Neuronal stem cell (in vitro differentiated cells): ENCODE results near the gene DHCR7.

Source experiments
- DNase-seq: peaks from one replicate; pipeline ENCODE4 v3.0.0-alpha.2; 2013; ENCODE audit warnings: low spot score
- H2AFZ ChIP-seq: one replicate; pipeline ENCODE4 v1.6.1; 2013; ENCODE audit warnings: mild to moderate bottlenecking, low read length, inconsistent platforms
- H2AK5ac ChIP-seq: 2 replicates; pipeline ENCODE4 v1.6.1; 2013; ENCODE audit warnings: low read depth, mild to moderate bottlenecking, inconsistent platforms, low read length, moderate library complexity, mixed read lengths
- H2BK120ac ChIP-seq: 2 replicates; pipeline ENCODE4 v1.6.1; 2013; ENCODE audit warnings: low read depth, mild to moderate bottlenecking, inconsistent platforms, low read length, moderate library complexity, mixed read lengths
- H2BK12ac ChIP-seq: one replicate; pipeline ENCODE4 v1.6.1; 2013; ENCODE audit warnings: low read length, inconsistent platforms
- H2BK15ac ChIP-seq: 2 replicates; pipeline ENCODE4 v1.6.1; 2013; ENCODE audit warnings: mild to moderate bottlenecking, low read length, inconsistent platforms, mixed read lengths
- H2BK5ac ChIP-seq: one replicate; pipeline ENCODE4 v1.6.1; 2013; ENCODE audit warnings: inconsistent platforms, mild to moderate bottlenecking, low read length, moderate library complexity
- H3K14ac ChIP-seq: one replicate; pipeline ENCODE4 v1.6.1; 2013; ENCODE audit warnings: low read length, inconsistent platforms
- H3K18ac ChIP-seq: 2 replicates; pipeline ENCODE4 v1.6.1; 2013; ENCODE audit warnings: low read length, inconsistent platforms
- H3K23ac ChIP-seq: 2 replicates; pipeline ENCODE4 v1.6.1; 2013; ENCODE audit warnings: low read depth, mild to moderate bottlenecking, mixed read lengths, low read length, inconsistent platforms; ENCODE audit not compliant: poor library complexity
- H3K27ac ChIP-seq: replicated peaks from 3 replicates; pipeline ENCODE4 v1.5.1; 2013; ENCODE audit warnings: low read length, inconsistent platforms
- H3K27me3 ChIP-seq, 3 experiments: 2 replicates each; pipeline ENCODE4 v1.6.1; 2013; ENCODE audit warnings: low read length in 3 of 3, mild to moderate bottlenecking in 2 of 3, inconsistent platforms in 1 of 3, low read depth in 1 of 3, mixed read lengths in 1 of 3, moderate library complexity in 1 of 3; ENCODE audit not compliant: control insufficient read depth in 3 of 3, insufficient read depth in 3 of 3
- H3K36me3 ChIP-seq, 2 donors: replicated peaks in 1 of 2; 2 replicates each; pipeline ENCODE4 v1.6.1; 2013; ENCODE audit warnings: low read length in 2 of 2; ENCODE audit not compliant: control insufficient read depth in 2 of 2, insufficient read depth in 2 of 2
- H3K4ac ChIP-seq: 2 replicates; pipeline ENCODE4 v1.6.1; 2013; ENCODE audit warnings: inconsistent platforms, mild to moderate bottlenecking, low read length, moderate library complexity
- H3K4me1 ChIP-seq, 2 donors: 1 replicate in 1 of 2; 2 replicates in 1 of 2; pipeline ENCODE4 v1.6.1; 2013; ENCODE audit warnings: low read length in 2 of 2, low read depth in 1 of 2; ENCODE audit not compliant: control insufficient read depth in 2 of 2, insufficient read depth in 1 of 2
- H3K4me2 ChIP-seq: one replicate; pipeline ENCODE4 v1.6.1; 2013; ENCODE audit warnings: mild to moderate bottlenecking, low read length, inconsistent platforms; ENCODE audit not compliant: insufficient read depth, poor library complexity, severe bottlenecking
- H3K4me3 ChIP-seq, 2 donors: 2 replicates each; pipeline ENCODE4 v1.5.1; 2013; ENCODE audit warnings: low read length in 2 of 2, mild to moderate bottlenecking in 2 of 2, inconsistent platforms in 1 of 2, moderate library complexity in 1 of 2
- H3K79me1 ChIP-seq: one replicate; pipeline ENCODE4 v1.6.1; 2013; ENCODE audit warnings: low read depth, mild to moderate bottlenecking, inconsistent platforms, low read length, moderate library complexity
- H3K9ac ChIP-seq: one replicate; pipeline ENCODE4 v1.6.1; 2013; ENCODE audit warnings: mild to moderate bottlenecking, low read depth, low read length, inconsistent platforms; ENCODE audit not compliant: poor library complexity
- H3K9me3 ChIP-seq, 2 donors: replicated peaks in 1 of 2; 2 replicates each; pipeline versions ENCODE3 to v1.6.1; 2013; ENCODE audit warnings: low read length in 2 of 2, mild to moderate bottlenecking in 2 of 2, inconsistent platforms in 1 of 2, low read depth in 1 of 2, mixed read lengths in 1 of 2, moderate library complexity in 1 of 2; ENCODE audit not compliant: control insufficient read depth in 2 of 2, insufficient read depth in 1 of 2
- H4K8ac ChIP-seq: one replicate; pipeline ENCODE4 v1.6.1; 2013; ENCODE audit warnings: low read depth, mild to moderate bottlenecking, inconsistent platforms, low read length, moderate library complexity
- H4K91ac ChIP-seq: one replicate; pipeline ENCODE4 v1.6.1; 2013; ENCODE audit warnings: low read length, low read depth, mild to moderate bottlenecking, inconsistent platforms; ENCODE audit not compliant: poor library complexity
- WGBS, 2 donors: extraction: QIAGEN DNeasy Blood & Tissue Kit; methylation state at CpG; one replicate each; pipeline ENCODE4 v1.1.7; 2013; ENCODE audit warnings: missing lambda C conversion rate in 2 of 2, mixed read lengths in 1 of 2; ENCODE audit not compliant: insufficient read length in 2 of 2, insufficient replicate concordance in 1 of 2; ENCODE audit errors: extremely low coverage in 2 of 2; 5-methylcytosine and 5-hydroxymethylcytosine counted together

Gene DHCR7

DNA sequence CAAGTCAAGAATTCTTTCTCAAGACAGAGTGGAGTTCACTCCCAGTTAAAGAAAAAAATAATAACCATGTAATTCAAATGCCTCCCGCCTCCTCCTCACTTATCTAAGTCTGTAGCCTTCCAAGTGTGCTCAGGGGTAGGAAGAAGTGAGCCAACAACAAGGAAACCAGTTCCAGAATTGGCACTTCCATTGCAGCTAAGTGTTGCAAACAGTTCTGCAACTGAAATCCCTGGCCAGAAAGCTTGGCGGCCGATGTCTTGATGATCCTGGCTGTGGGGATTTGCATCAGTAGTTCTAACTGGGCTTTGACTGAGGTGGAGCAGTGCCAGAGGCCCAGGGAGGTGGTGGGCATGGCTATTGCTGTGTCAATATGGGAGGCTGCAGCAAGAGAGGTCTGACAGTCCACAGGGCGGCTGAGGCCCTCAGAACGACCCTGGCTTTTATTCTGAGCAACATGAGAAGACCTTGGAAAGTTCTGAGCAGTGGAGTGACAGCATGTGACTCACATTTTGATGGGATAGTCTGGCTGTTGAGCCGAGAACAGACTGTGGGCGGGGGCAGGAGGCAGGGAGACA lies 19.2 kb downstream of the DHCR7 start:
- Histone ChIP-seq H3K23ac (no peak overlapping the region), H2BK15ac (no peak overlapping the region), H2BK120ac (no peak overlapping the region), H4K91ac (no peak overlapping the region), H3K14ac (no peak overlapping the region), H3K4me1 (peaks cover 0 to 4% of the 10 kb centered on the region in 2 donors), H2AFZ (no peak overlapping the region), H3K4ac (no peak overlapping the region), H3K27me3 (peaks cover 0 to 3% (median 0%) of the 10 kb centered on the region in 3 experiments), H3K4me2 (no peak overlapping the region), H2AK5ac (no peak overlapping the region), H3K4me3 (no peak overlapping the region), H4K8ac (no peak overlapping the region), H2BK5ac (no peak overlapping the region), H3K36me3 (peaks cover 0 to 3% of the 10 kb centered on the region in 2 donors), H2BK12ac (no peak overlapping the region), H3K27ac (no peak overlapping the region), H3K9me3 (peaks cover 3 to 5% of the 10 kb centered on the region in 2 donors), H3K18ac (no peak overlapping the region), H3K79me1 (peaks cover 2% of the 10 kb centered on the region), H3K9ac (no peak overlapping the region)
- no CpG with 5 or more reads among the region's 7 CpGs for WGBS, 2 donors
- DNase-seq, result no peak

DNA sequence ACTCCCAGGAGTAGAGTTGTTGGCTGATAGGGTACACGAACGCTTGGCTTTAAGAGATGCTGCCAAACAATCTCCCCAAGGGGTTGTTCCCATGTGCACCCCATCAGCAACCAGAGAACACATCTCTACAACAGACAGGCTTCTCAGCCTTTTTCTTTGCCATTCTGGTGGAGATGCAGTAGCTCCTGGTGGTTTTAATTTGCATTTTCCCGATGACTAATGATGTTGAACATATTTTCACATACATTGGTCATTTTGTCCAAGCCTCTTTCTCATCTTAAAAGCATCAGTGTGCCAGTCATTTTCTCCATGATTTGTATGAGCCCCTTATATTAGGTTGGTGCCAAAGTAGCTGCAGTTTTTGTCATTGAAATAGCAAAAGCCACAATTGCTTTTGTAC lies 21.8 kb downstream of the DHCR7 start:
- Histone ChIP-seq H3K4me1 (peaks cover 0 to 3% of the 10 kb centered on the region in 2 donors), H3K79me1 (no peaks in the 10 kb centered on the region), H3K14ac (no peak overlapping the region), H3K27me3 (peaks cover 0 to 5% (median 0%) of the 10 kb centered on the region in 3 experiments), H3K27ac (no peak overlapping the region), H4K91ac (no peak overlapping the region), H3K9ac (no peak overlapping the region), H4K8ac (no peak overlapping the region), H3K9me3 (peaks cover 3 to 5% of the 10 kb centered on the region in 2 donors), H3K4me2 (no peak overlapping the region), H2BK12ac (no peak overlapping the region), H3K23ac (no peak overlapping the region), H3K4me3 (no peak overlapping the region), H2AK5ac (no peak overlapping the region), H3K36me3 (no peaks in the 10 kb centered on the region), H2BK15ac (no peak overlapping the region), H3K4ac (no peak overlapping the region), H3K18ac (no peak overlapping the region), H2BK5ac (no peak overlapping the region), H2AFZ (no peak overlapping the region), H2BK120ac (no peak overlapping the region)
- no peak for DNase-seq
- WGBS, 2 donors, result no CpG with 5 or more reads among the region's 3 CpGs

DNA sequence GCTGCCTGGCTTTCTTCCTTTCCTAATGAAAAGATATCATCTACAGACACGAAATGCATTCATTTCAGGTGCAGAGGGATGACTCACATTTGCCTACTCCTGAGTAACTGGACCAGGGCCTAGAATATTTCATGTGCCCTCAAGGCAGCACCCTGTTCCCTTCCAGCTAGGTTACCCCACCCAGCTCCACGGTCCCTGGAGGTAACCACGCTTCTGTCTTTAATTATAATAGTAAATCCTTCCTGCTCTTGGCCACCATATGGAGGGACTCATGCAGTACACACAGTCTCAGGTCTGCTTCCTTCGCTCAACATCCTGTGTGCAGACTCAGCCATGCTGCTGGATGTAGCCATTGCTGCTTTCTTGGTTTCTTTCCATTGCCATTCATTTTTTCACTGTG lies 22.3 kb downstream of the DHCR7 start:
- Histone ChIP-seq H3K4me3 (no peak overlapping the region), H3K79me1 (no peaks in the 10 kb centered on the region), H2BK5ac (no peak overlapping the region), H4K8ac (no peak overlapping the region), H3K36me3 (no peaks in the 10 kb centered on the region), H3K9ac (no peak overlapping the region), H2AFZ (no peak overlapping the region), H2BK120ac (no peak overlapping the region), H3K4me2 (no peak overlapping the region), H3K23ac (no peak overlapping the region), H3K27ac (no peak overlapping the region), H3K4ac (no peak overlapping the region), H2BK15ac (no peak overlapping the region), H3K18ac (no peak overlapping the region), H3K14ac (no peak overlapping the region), H3K9me3 (peaks cover 3 to 5% of the 10 kb centered on the region in 2 donors), H4K91ac (no peak overlapping the region), H3K4me1 (no peaks in the 10 kb centered on the region), H2BK12ac (no peak overlapping the region), H3K27me3 (peaks cover 0 to 5% (median 0%) of the 10 kb centered on the region in 3 experiments), H2AK5ac (no peak overlapping the region)
- DNase-seq, result no peak
- no CpG with 5 or more reads among the region's 4 CpGs for WGBS, 2 donors

DNA sequence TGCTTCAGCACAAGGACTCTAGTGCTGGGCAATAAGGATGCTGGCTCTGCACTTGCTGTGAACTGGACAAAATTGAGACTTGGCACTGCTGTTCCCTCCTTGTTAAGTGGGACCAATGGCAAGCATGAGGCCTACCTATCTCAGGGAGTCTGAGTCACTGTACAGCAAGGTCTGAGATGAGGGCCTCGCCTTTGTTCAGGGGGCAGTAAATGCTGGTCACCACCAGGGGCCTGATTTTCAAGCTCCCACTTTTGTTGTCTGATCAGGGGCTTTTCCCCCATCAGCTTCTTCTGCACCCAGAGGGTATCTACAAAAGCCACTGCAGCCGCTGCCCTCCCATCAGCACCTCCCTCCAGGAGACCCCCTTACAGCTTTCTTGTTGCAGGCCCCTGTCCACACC lies 22.8 kb downstream of the DHCR7 start:
- WGBS, 2 donors, result no CpG with 5 or more reads among the region's 2 CpGs
- Histone ChIP-seq H3K27ac (no peak overlapping the region), H2AFZ (no peak overlapping the region), H3K9me3 (peaks cover 1 to 5% of the 10 kb centered on the region in 2 donors), H3K27me3 (peaks cover 0 to 5% (median 0%) of the 10 kb centered on the region in 3 experiments), H4K91ac (no peak overlapping the region), H3K18ac (no peak overlapping the region), H2BK120ac (no peak overlapping the region), H2AK5ac (no peak overlapping the region), H3K4me1 (no peaks in the 10 kb centered on the region), H3K4me2 (no peak overlapping the region), H3K9ac (no peak overlapping the region), H3K23ac (no peak overlapping the region), H2BK15ac (no peak overlapping the region), H4K8ac (no peak overlapping the region), H2BK12ac (no peak overlapping the region), H3K14ac (no peak overlapping the region), H3K4me3 (no peak overlapping the region), H2BK5ac (no peak overlapping the region), H3K36me3 (no peaks in the 10 kb centered on the region), H3K4ac (no peak overlapping the region), H3K79me1 (no peaks in the 10 kb centered on the region)
- no peak for DNase-seq
